Activated naive CD8-positive, alpha-beta T cell treated with anti-CD3 and anti-CD28 coated beads, Interleukin-2, amount 10 ng/mL, durations not matched to agents 7 days and 5 days (primary cell): ENCODE measurements around the gene ZNF688. TPM values are rescaled to one million over a fixed set of nuclear protein-coding genes. Genes with fewer than 3 reads are reported as not detected.

ENCODE experiments used
- ATAC-seq: fragments of 150-1000 bp; cut with Tn5 transposase; one replicate; pipeline ENCODE4 v1.10.0; 2021; ENCODE audit warnings: low read depth, moderate library complexity
- POLR2A ChIA-PET: fragments of 350-600 bp; sonication (Branson Sonifier 250); formaldehyde crosslinking; loops from one replicate; lab custom pipeline; 2021; ENCODE audit warnings: antibody characterized with exemption; lab: Charles Lee
- DNase-seq: peaks from one replicate; pipeline ENCODE4 v3.0.0; 2021
- H3K27ac Mint-ChIP-seq: one replicate; pipeline ENCODE4 v1.8.0; 2022; ENCODE audit warnings: mild to moderate bottlenecking, mixed read lengths
- H3K27me3 Mint-ChIP-seq: one replicate; pipeline ENCODE4 v1.8.0; 2022; ENCODE audit warnings: mild to moderate bottlenecking, moderate library complexity, mixed read lengths
- H3K36me3 Mint-ChIP-seq: one replicate; pipeline ENCODE4 v1.8.0; 2021; ENCODE audit warnings: mild to moderate bottlenecking, mixed read lengths
- H3K4me1 Mint-ChIP-seq: one replicate; pipeline ENCODE4 v1.8.0; 2021; ENCODE audit warnings: mixed read lengths
- H3K4me3 Mint-ChIP-seq: one replicate; pipeline ENCODE4 v1.8.0; 2022; ENCODE audit warnings: mild to moderate bottlenecking, moderate library complexity, mixed read lengths
- H3K9me3 Mint-ChIP-seq: one replicate; pipeline ENCODE4 v1.8.0; 2021; ENCODE audit warnings: mixed read lengths
- total RNA-seq, 2 experiments: library from RNA; stranded (reverse); gene quantifications; one replicate each; pipeline ENCODE4 v1.2.3, GENCODE V29; 2021

The ZNF688 gene
- total RNA-seq, 2 experiments from 2014 or later: 17.8 to 18.3 TPM

DNA sequence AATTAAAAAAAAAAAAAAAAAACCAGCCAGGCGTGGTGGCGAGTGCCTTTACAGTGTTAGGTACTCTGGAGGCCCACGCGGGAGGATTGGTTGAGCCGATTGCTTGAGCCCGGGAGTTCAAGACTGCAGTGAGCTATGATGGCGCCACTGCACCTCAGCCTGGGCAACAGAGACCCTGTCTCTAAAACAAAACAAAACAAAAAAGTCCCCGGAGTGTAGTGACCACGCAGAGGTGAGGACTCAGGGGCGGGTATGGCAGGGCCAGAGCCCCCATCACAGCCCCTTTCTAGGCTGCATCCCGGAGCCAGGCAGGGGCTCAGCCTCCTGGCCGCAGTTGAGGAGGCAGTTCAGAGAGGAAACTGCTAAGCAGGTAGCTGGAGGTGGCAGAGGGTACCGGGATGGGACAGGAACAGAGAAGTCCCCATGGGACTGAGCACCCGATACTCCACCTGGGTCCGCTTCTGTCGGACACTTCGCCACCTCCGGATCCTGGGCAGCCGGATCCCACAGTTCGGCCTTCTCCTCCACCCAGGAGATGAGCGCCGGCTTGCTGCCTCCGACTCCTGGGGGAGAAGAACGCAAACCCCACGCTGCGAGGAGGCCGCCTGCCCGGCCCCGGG lies 37.7 kb downstream of the ZNF688 start:
- peaks cover 23% of the 10 kb centered on the region for H3K4me1 Mint-ChIP-seq
- H3K27ac Mint-ChIP-seq: peak overlapping the region; percentile 99
- no peaks in the 10 kb centered on the region for H3K27me3 Mint-ChIP-seq
- no peak for DNase-seq
- ATAC-seq: peak; percentile 4
- POLR2A ChIA-PET: interaction anchor here (0.7 to 5.5 kb wide), 16 partner anchors 10 to 488 kb away, joined by 3 to 131 read pairs (median 10); partner anchors contain the start of genes DCTPP1, FBRS, ZNF688 and ZNF689
- H3K9me3 Mint-ChIP-seq: no peaks in the 10 kb centered on the region
- H3K4me3 Mint-ChIP-seq: peak overlapping the region; percentile 96
- peaks cover 12% of the 10 kb centered on the region for H3K36me3 Mint-ChIP-seq

DNA sequence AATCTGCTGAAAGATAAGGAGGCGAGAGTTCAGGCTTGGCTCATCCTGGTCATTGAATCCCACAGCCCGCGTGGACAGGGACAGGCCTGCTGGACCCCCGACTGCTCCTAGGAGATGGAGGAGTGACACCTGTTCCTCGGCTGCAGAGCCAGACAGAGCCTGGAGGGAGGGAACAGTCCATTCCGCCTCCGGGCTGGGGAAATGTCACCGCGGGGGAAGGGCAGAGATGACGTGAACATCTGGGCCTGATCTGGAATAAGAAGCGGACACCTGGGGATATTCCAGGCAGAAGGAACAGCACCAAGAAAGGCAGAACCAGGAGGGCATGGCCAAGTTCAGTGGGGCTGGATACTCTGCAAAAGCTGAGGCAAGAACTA lies 38.4 kb downstream of the ZNF688 start:
- no peaks in the 10 kb centered on the region for H3K9me3 Mint-ChIP-seq
- H3K27ac Mint-ChIP-seq: peak overlapping the region; percentile 70
- POLR2A ChIA-PET: interaction anchor here (1.3 to 5.5 kb wide), 4 partner anchors 25 to 103 kb away, joined by 7 to 131 read pairs (median 34); partner anchors contain the start of genes DCTPP1, ZNF688 and ZNF764
- peaks cover 25% of the 10 kb centered on the region for H3K4me1 Mint-ChIP-seq
- ATAC-seq: no peak
- peak overlapping the region; percentile 96 for H3K4me3 Mint-ChIP-seq
- H3K36me3 Mint-ChIP-seq: peaks cover 10% of the 10 kb centered on the region
- no peak for DNase-seq
- no peaks in the 10 kb centered on the region for H3K27me3 Mint-ChIP-seq

DNA sequence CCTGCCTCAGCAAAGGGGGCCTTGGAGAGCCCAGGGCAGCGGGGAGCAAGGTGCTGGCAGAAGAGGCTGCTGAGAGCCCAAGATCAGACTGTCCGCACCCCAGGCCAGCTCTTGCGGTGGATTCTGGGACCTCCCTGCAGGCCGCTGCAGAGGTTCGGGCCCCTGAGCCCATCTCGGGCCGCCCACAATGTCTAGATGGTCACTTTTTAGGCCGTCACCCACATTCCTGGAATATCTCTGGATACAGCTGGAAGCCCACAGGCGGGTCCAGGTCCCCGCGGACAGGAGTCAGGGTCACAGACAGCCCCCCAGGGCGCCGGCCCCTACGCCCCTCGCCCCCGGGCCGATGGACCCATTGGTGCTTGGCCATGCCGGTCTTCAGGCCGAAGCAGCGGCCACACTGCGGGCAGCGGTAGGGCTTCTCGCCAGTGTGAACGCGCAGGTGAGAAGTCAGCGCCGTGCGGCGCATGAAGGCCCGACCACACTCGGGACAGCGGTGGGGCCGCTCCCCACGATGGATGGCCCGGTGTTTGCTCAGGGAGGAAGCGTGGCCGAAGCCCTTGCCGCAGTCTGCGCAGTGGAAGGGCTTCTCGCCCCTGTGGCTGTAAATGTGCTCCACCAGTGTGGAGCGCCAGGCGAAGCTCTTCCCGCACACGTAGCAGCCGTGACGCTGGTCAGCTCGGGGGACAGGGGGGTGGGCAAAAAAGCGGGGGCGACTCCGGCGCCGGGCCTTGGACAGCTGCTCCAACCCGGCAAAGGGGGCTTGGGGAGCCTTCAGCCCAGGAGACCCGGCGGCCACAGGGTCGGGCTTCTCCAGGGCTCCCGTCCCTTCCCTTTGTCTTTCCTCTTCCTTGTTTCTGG lies 39.0 kb downstream of the ZNF688 start:
- Mint-ChIP-seq H3K4me1 (peaks cover 30% of the 10 kb centered on the region), H3K27me3 (no peaks in the 10 kb centered on the region), H3K9me3 (no peaks in the 10 kb centered on the region), H3K27ac (peak overlapping the region; percentile 70), H3K4me3 (peak overlapping the region; percentile 96), H3K36me3 (peaks cover 10% of the 10 kb centered on the region)
- POLR2A ChIA-PET: interaction anchor here (4.5 kb wide), 1 partner anchor 39 kb away, joined by 60 read pairs; the partner anchor contains the start of gene ZNF688
- DNase-seq (no peak), ATAC-seq (no peak)

DNA sequence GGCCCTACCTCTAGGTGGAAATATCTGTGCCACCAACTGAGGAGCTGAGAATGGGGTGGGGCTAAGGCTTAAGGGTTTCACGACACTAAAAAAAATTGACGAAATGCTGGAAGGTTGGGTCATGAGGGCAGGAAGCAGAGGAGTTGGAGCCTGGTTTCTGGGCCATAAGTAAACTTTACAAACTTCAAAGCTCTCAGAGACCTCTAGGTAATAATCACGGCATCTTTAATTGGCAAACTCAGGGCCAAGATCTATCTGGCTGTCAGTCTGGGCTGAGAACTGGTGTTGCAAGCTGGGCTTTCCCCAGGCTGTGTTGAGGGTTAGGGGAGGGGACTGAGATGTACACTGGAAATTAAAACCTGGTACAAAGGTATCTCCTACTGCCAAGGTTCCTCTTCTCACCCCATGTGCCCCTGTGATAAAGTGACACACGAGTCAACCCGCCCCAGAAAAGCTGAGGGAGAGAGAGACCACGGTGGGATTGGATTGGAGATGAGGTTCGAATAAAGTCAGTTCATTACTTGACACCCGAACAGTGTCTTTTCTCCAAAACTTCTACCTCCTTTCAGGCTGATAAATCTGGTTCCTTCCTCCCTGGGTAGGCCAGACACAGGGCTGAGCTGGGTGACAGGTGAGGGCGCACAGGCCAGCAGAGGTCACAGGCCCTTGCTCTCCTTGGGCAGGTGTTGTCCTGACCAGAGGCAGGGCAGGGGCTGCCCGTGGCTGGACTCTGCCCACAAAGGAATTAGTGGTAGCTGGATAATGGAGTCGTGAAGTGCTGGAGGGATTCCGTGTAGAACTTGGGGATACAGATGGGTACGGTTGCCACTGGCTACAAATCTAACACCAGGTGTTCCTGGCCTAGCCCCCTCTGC lies 41.1 kb downstream of the ZNF688 start:
- Mint-ChIP-seq H3K9me3 (no peaks in the 10 kb centered on the region), H3K36me3 (peaks cover 5% of the 10 kb centered on the region), H3K27ac (no peak overlapping the region), H3K27me3 (no peaks in the 10 kb centered on the region), H3K4me3 (no peak overlapping the region), H3K4me1 (peaks cover 23% of the 10 kb centered on the region)
- DNase-seq: no peak
- POLR2A ChIA-PET: interaction anchor here (0.6 to 1.7 kb wide), 3 partner anchors 27 to 246 kb away, joined by 3 to 6 read pairs (median 5); partner anchors contain the start of gene ZNF688
- no peak for ATAC-seq

DNA sequence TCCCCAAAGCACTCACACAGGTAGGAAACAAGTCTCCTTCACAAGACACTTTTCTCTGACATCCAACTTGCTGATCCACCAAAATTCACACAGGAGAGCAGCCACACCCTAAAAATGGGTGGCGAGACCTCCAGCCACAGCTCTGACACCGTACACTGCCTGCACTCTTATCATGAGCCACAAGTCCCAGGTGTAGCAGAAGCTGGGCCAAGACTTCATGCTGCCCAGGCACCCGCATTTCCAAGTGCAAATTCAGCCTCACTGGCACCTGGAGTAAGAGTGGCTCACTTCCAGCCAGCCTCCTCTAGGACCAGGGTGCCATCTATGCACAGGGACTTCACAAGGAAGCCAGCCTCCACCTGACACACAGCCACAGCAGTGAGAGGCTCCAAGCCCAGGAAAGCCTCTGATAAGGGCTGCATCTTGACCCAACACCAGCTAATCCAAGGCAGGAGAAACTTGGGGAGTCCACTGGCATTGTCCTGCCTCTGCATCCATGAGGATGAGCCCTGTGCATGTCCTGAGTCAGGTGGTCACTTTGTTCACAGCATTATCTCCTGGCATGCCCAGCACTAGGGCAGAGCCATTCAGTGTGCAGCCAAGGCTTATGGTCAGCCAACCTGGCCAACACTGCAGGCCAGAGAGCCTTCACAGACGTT lies 42.6 kb downstream of the ZNF688 start:
- no peak overlapping the region for H3K27ac Mint-ChIP-seq
- DNase-seq (no peak), ATAC-seq (no peak)
- no peaks in the 10 kb centered on the region for H3K9me3 Mint-ChIP-seq
- no peak overlapping the region for H3K4me3 Mint-ChIP-seq
- POLR2A ChIA-PET: interaction anchor here (0.5 to 1.7 kb wide), 5 partner anchors 11 to 96 kb away, joined by 3 to 6 read pairs (median 4); partner anchors contain the start of gene ZNF688
- peaks cover 5% of the 10 kb centered on the region for H3K36me3 Mint-ChIP-seq
- H3K27me3 Mint-ChIP-seq: no peaks in the 10 kb centered on the region
- peaks cover 20% of the 10 kb centered on the region for H3K4me1 Mint-ChIP-seq

DNA sequence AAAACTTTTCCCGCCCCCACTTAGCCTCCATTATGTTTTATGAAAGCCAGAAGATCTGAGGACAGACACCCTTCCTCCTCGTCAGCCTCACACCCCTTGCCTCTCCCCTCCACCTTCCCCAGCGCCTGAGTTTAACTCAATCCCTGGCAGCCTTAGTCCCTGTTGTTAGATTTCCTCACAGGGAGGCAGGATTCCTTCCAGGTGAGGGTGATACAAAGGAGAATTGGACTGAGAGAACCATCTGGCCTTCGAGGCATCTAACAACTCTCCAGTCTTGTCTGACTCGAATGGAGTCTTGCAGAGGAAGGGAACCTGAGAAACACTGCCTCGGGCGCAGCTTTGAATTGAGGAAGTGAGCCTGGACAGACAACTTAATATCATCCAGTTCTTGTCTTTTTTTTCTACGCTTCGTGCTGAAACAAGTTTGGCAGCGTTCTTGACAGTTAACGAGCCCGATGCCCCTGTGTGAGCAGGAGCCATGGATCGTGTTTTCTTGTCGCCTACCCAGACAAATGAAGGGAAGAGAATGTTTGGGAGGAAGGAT lies 43.8 kb downstream of the ZNF688 start:
- POLR2A ChIA-PET: interaction anchor here (0.7 to 1.9 kb wide), 13 partner anchors 8 to 145 kb away, joined by 3 to 15 read pairs (median 5); partner anchors contain the start of genes DCTPP1, SEPTIN1, ZNF688 and ZNF771
- H3K9me3 Mint-ChIP-seq: no peaks in the 10 kb centered on the region
- DNase-seq (no peak), ATAC-seq (no peak)
- H3K36me3 Mint-ChIP-seq: peaks cover 2% of the 10 kb centered on the region
- peaks cover 17% of the 10 kb centered on the region for H3K4me1 Mint-ChIP-seq
- no peaks in the 10 kb centered on the region for H3K27me3 Mint-ChIP-seq
- H3K27ac Mint-ChIP-seq: peak overlapping the region; percentile 83
- peak overlapping the region; percentile 76 for H3K4me3 Mint-ChIP-seq

DNA sequence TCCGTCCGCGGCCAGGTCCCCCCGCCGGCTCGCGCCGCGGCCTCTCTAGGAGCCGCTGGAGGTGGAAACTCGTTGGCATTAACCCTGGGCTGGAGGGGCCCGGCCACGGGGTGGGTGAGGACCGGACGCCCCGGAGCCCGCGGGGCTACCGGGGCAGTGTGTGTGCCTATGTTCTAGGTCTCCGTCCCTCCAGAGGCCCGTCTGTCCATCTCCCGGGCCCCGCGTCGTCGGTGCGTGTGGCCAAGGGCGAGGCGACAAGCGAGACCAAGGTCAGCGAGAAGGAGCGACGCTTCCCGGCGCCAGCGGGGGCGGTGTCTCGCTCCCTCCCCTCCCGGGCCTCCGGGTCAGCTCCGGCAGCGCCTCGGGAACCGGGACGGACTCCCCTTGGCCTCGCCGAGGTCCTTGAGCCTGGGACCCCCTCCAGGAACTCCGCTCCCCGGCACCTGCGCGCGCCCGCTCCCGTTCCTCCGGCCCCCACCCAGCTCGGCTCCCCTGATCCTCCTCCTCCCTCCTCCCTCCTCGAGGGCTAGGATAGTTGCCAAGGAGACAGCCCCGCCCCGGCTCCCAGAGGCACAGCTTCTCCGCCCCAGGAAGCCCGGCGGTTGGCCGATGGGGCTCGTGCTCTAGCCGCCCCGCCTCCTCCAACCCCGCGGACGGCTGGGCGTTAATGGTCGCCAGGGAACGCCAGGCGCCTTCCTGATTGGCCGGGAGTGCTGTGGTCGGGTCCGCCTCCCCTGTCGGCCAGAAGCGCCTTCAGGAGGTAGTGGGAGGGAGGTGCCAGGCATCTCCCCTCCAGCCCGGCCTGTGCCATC lies 44.5 kb downstream of the ZNF688 start:
- peak; percentile 95 for DNase-seq
- POLR2A ChIA-PET: interaction anchor here (0.5 to 1.9 kb wide), 14 partner anchors 9 to 639 kb away, joined by 3 to 15 read pairs (median 6); partner anchors contain the start of genes DCTPP1, SEPTIN1, ZNF688 and ZNF771
- Mint-ChIP-seq H3K27me3 (no peaks in the 10 kb centered on the region), H3K9me3 (no peaks in the 10 kb centered on the region), H3K27ac (peak overlapping the region; percentile 83), H3K4me3 (peak overlapping the region; percentile 76), H3K36me3 (peaks cover 7% of the 10 kb centered on the region), H3K4me1 (peaks cover 21% of the 10 kb centered on the region)
- ATAC-seq: peak; percentile 88

DNA sequence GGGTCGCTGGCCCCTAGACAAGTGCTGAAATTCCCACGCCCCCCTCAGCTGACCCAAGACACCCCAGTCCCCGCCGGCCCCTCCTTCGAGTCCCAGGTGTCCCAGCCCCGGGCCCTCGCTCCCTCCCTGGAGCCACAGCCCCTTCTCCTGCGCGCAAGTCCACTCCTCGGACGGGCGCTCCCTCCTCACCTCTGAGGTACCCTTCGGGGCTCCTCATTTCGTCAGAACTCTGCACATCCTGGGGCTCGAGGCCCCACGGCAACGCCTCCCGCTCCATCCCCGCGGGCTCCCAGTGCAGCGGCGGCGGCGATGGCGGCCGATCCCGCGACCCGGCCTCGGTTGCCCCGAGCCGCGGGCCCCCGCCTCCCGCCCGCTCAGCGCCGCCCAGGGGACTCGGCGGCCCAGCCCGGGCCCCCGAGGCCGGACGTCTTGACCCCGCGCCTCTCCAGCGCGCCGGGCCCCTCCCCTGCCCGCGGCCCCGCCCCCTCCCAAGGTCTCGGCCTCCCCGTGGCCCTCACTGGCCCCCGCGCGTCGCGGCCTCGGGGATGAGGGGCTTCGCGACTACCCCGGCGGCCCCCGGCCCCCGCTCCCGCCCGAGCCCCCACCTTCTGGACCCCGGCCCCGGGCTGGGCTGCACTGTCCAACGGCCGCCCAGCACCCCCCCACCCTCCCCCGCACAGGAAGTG lies 45.2 kb downstream of the ZNF688 start, which contains the start of gene ZNF768:
Gene ZNF768, minus strand, starts transcription at position 430 of the 686 bp plus-strand sequence. Its CDS starts 153 bp downstream, at position 277.
- peak; percentile 73 for DNase-seq
- Mint-ChIP-seq H3K36me3 (peaks cover 10% of the 10 kb centered on the region), H3K4me1 (peaks cover 23% of the 10 kb centered on the region), H3K9me3 (no peaks in the 10 kb centered on the region), H3K4me3 (peak within 1 kb of the TSS; percentile 82), H3K27me3 (no peaks in the 10 kb centered on the region), H3K27ac (peak within 1 kb of the TSS; percentile 83)
- POLR2A ChIA-PET: interaction anchor here (0.5 to 1.9 kb wide), 12 partner anchors 9 to 144 kb away, joined by 3 to 15 read pairs (median 6); partner anchors contain the start of genes DCTPP1, SEPTIN1, ZNF688 and ZNF771
- peak; percentile 10 for ATAC-seq

DNA sequence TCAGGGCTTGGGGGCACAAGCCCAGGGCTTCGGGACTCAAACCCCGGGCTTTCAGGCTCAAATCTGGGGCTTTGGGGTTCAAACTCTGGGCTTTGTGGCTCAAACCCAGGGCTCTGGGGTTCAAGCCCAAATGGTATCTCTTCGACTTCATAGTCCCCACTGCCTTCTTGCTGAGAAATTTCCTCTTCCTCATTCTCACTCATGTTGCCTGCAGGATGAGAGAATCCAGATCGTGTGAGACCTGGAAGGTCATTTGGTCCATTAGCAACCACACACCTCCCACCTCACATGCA lies 45.7 kb downstream of the ZNF688 start:
- POLR2A ChIA-PET: interaction anchor here (0.5 to 1.9 kb wide), 4 partner anchors 10 to 108 kb away, joined by 3 to 8 read pairs (median 8); partner anchors contain the start of gene DCTPP1
- H3K27me3 Mint-ChIP-seq: no peaks in the 10 kb centered on the region
- no peak overlapping the region for H3K27ac Mint-ChIP-seq
- ATAC-seq: no peak
- H3K4me1 Mint-ChIP-seq: peaks cover 21% of the 10 kb centered on the region
- H3K4me3 Mint-ChIP-seq: peak overlapping the region; percentile 82
- DNase-seq: no peak
- no peaks in the 10 kb centered on the region for H3K9me3 Mint-ChIP-seq
- H3K36me3 Mint-ChIP-seq: peaks cover 10% of the 10 kb centered on the region

DNA sequence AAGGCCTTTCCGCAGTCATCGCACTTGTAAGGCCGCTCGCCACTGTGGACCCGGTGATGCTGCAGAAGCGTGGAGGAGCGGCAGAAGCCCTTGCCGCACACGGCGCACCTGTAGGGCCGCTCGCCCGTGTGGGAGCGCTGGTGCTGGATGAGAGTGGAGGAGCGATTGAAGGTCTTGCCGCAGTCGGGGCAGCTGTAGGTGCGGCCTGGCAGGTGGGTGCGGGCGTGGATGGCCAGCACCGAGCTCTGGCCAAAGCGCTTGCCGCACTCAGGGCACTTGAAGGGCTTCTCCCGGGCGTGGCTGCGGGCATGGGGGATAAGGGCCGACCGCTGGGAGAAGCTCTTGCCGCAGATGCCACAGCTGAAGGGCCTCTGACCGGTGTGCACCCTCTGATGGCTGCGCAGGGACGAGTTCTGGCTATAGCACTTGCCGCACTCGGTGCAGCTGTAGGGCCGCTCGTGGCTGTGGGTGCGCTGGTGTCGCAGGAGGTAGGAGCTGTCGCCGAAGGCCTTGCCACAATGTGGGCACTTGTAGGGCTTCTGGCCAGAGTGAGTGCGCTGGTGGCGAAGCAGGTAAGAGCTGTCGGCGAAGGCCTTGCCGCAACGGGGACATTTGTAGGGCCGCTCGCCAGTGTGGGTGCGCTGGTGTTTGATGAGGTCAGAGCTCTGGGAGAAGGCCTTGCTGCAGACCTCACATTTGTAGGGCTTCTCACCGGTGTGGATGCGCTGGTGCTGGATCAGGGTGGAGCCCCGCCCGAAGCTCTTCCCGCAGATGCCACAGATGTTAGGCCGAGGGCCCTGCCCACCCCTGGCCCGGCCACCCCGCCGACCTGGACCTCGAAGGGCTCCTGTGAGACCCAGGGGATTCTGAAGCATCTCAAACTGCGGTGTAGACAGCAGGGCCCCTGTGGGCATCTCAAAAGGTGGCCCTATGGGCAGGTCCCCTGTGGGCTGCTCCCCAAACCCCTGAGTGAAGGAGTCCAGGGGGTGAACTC lies 46.6 kb downstream of the ZNF688 start:
- ATAC-seq (no peak), DNase-seq (no peak)
- Mint-ChIP-seq H3K4me1 (peaks cover 19% of the 10 kb centered on the region), H3K9me3 (no peaks in the 10 kb centered on the region), H3K27me3 (no peaks in the 10 kb centered on the region), H3K36me3 (peaks cover 16% of the 10 kb centered on the region), H3K4me3 (no peak overlapping the region), H3K27ac (peak overlapping the region; percentile 30)
- POLR2A ChIA-PET: interaction anchor here (1.4 to 1.8 kb wide), 5 partner anchors 11 to 95 kb away, joined by 4 to 8 read pairs (median 5); partner anchors contain the start of genes DCTPP1, ZNF688 and ZNF764
